SK-N-SH (cell line): ENCODE results near the gene CAMSAP1. TPM values are rescaled to one million over a fixed set of nuclear protein-coding genes. Genes with fewer than 3 reads are reported as not detected.

Source experiments
- CTCF ChIA-PET: fragments of 300-600, 350-600 bp; formaldehyde crosslinking; extraction: SDS; loops from one replicate; lab custom pipeline; 2021; lab: Yijun Ruan, JAX
- POLR2A ChIA-PET: fragments of 350-600 bp; sonication (Branson Sonifier 250); formaldehyde crosslinking; extraction: SDS; loops from one replicate; lab custom pipeline; 2020; ENCODE audit warnings: antibody characterized with exemption, inconsistent platforms; lab: Yijun Ruan, JAX
- DNase-seq: peaks from one replicate; pipeline ENCODE4 v3.0.0; 2012
- H2AFZ ChIP-seq: fragments of 200-600 bp; sonication (generic); 2 replicates; pipeline ENCODE4 v1.8.1; 2016; ENCODE audit warnings: antibody characterized with exemption, mild to moderate bottlenecking, low read depth
- H3F3A ChIP-seq: fragments of 200-600 bp; sonication (generic); replicated peaks from 2 replicates; pipeline ENCODE3; 2016; ENCODE audit warnings: antibody characterized with exemption, mild to moderate bottlenecking; ENCODE audit not compliant: insufficient read depth
- H3K27ac ChIP-seq, 2 experiments: fragments of 200-500 bp in 1 of 2; fragments of 200-600 bp in 1 of 2; sonication (Bioruptor generic) in 1 of 2; sonication (generic), shearing (Covaris generic) in 1 of 2; 2 replicates each; pipeline versions ENCODE4 v1.5.1 to v1.6.1; 2014 to 2016; ENCODE audit warnings: low read depth in 2 of 2, inconsistent platforms in 1 of 2, low read length in 1 of 2, mild to moderate bottlenecking in 1 of 2, mixed read lengths in 1 of 2
- H3K27me3 ChIP-seq: fragments of 200-600 bp; sonication (generic), shearing (Covaris generic); 2 replicates; pipeline ENCODE4 v1.6.1; 2016; ENCODE audit warnings: mixed run types; ENCODE audit not compliant: insufficient read depth
- H3K36me3 ChIP-seq, 2 experiments: fragments of 200-500 bp in 1 of 2; fragments of 200-600 bp in 1 of 2; sonication (Bioruptor generic) in 1 of 2; sonication (generic) in 1 of 2; replicated peaks in 1 of 2; 2 replicates each; pipeline versions ENCODE3 to v1.5.1; 2014 to 2016; ENCODE audit warnings: low read length in 1 of 2, mild to moderate bottlenecking in 1 of 2; ENCODE audit not compliant: insufficient read depth in 2 of 2, control insufficient read depth in 1 of 2
- H3K4me1 ChIP-seq, 2 experiments: fragments of 200-500 bp in 1 of 2; fragments of 200-600 bp in 1 of 2; sonication (Bioruptor generic) in 1 of 2; sonication (generic), shearing (Covaris generic) in 1 of 2; 2 replicates each; pipeline versions ENCODE4 v1.5.1 to v1.6.1; 2014 to 2016; ENCODE audit warnings: low read depth in 1 of 2, low read length in 1 of 2, mixed run types in 1 of 2; ENCODE audit not compliant: insufficient read depth in 2 of 2, control insufficient read depth in 1 of 2
- H3K4me2 ChIP-seq: fragments of 200-600 bp; sonication (generic), shearing (Covaris generic); 2 replicates; pipeline ENCODE4 v1.6.1; 2017; ENCODE audit warnings: mixed run types
- H3K4me3 ChIP-seq, 2 experiments: fragments of 200-500 bp in 1 of 2; fragments of 200-600 bp in 1 of 2; sonication (Bioruptor generic) in 1 of 2; sonication (generic), shearing (Covaris generic) in 1 of 2; 2 replicates each; pipeline versions ENCODE4 v1.5.1 to v1.8.1; 2014 to 2016; ENCODE audit warnings: low read depth in 2 of 2, inconsistent platforms in 1 of 2, low read length in 1 of 2, mild to moderate bottlenecking in 1 of 2, mixed read lengths in 1 of 2, moderate library complexity in 1 of 2
- H3K79me2 ChIP-seq: fragments of 200-600 bp; sonication (generic); 2 replicates; pipeline ENCODE4 v1.8.1; 2017; ENCODE audit warnings: mild to moderate bottlenecking; ENCODE audit not compliant: insufficient read depth
- H3K9ac ChIP-seq: fragments of 200-600 bp; sonication (generic); 2 replicates; pipeline ENCODE4 v1.6.1; 2017; ENCODE audit warnings: mixed run types
- H3K9me2 ChIP-seq: fragments of 200-600 bp; sonication (generic); 2 replicates; pipeline ENCODE4 v1.6.1; 2017; ENCODE audit warnings: mixed run types
- H3K9me3 ChIP-seq: fragments of 200-600 bp; sonication (generic); 2 replicates; pipeline ENCODE4 v1.6.1; 2017; ENCODE audit warnings: mixed run types, mild to moderate bottlenecking, moderate library complexity
- H4K20me1 ChIP-seq: fragments of 200-600 bp; sonication (generic); 2 replicates; pipeline ENCODE4 v1.6.1; 2017; ENCODE audit warnings: mild to moderate bottlenecking, mixed run types; ENCODE audit not compliant: insufficient read depth
- CHD2 ChIP-seq: fragments of 150-350 bp; IDR thresholded peaks from 2 replicates; pipeline ENCODE4 v1.6.1; 2018; ENCODE audit warnings: low read length; ENCODE audit not compliant: partially characterized antibody
- FOXJ3 ChIP-seq: sonication (generic); formaldehyde crosslinking; IDR thresholded peaks from 2 replicates; pipeline ENCODE4 v1.5.1; 2020; ENCODE audit warnings: mild to moderate bottlenecking, missing genetic modification reagents
- GATA2 ChIP-seq: sonication (generic); formaldehyde crosslinking; IDR thresholded peaks from 2 replicates; pipeline ENCODE4 v1.5.0; 2020; ENCODE audit warnings: mild to moderate bottlenecking, missing genetic modification reagents
- NRF1 ChIP-seq: IDR thresholded peaks from 2 replicates; pipeline ENCODE4 v1.6.1; 2012; ENCODE audit warnings: low read depth, mild to moderate bottlenecking, low read length
- POLR2AphosphoS5 ChIP-seq: IDR thresholded peaks from 2 replicates; pipeline ENCODE4 v1.6.1; 2012; ENCODE audit warnings: low read depth, low read length
- SIN3A ChIP-seq: IDR thresholded peaks from 2 replicates; pipeline ENCODE4 v1.6.1; 2012; ENCODE audit warnings: low read depth, mild to moderate bottlenecking, low read length, moderate library complexity, borderline replicate concordance
- SMC3 ChIP-seq: IDR thresholded peaks from 2 replicates; pipeline ENCODE4 v1.6.1; 2012; ENCODE audit warnings: low read depth, low read length, improper control_type of control experiment
- YY1 ChIP-seq: IDR thresholded peaks from 2 replicates; pipeline ENCODE4 v1.4.0; 2012; ENCODE audit warnings: low read depth, mild to moderate bottlenecking
- WGBS: methylation state at CpG from one replicate; pipeline ENCODE4 v1.1.6; 2017; ENCODE audit warnings: low lambda C conversion rate; 5-methylcytosine and 5-hydroxymethylcytosine counted together
- polyA plus RNA-seq, 3 experiments: library from polyadenylated mRNA; depleted of rRNA; stranded (reverse); fragments of >200 nt; gene quantifications; 2 replicates each; pipeline ENCODE4 v1.2.3, GENCODE V29; 2012
- TF ChIP-seq, protein P1 (sequence below): fragments of 200-600 bp; sonication (generic); IDR thresholded peaks from 2 replicates; pipeline ENCODE4 v1.6.1; 2017; ENCODE audit warnings: antibody characterized with exemption, mild to moderate bottlenecking, moderate library complexity
- TF ChIP-seq, protein P2 (sequence below): IDR thresholded peaks from 2 replicates; pipeline ENCODE4 v1.6.1; 2012; ENCODE audit warnings: mild to moderate bottlenecking, low read depth, low read length, moderate library complexity
- TF ChIP-seq, protein P3 (sequence below): fragments of 150-350 bp; IDR thresholded peaks from 2 replicates; pipeline ENCODE4 v1.6.1; 2017; ENCODE audit warnings: antibody characterized with exemption, low read length, low read depth, borderline replicate concordance
- TF ChIP-seq, protein P4 (sequence below): IDR thresholded peaks from 2 replicates; pipeline ENCODE4 v1.4.0; 2012; ENCODE audit warnings: low read depth, borderline replicate concordance
- TF ChIP-seq, protein P5 (sequence below): IDR thresholded peaks from 2 replicates; pipeline ENCODE4; 2012

Gene CAMSAP1
- polyA plus RNA-seq, 1 of the 3 experiments (the other 2 are of a cell fraction) = 8.9 TPM

DNA sequence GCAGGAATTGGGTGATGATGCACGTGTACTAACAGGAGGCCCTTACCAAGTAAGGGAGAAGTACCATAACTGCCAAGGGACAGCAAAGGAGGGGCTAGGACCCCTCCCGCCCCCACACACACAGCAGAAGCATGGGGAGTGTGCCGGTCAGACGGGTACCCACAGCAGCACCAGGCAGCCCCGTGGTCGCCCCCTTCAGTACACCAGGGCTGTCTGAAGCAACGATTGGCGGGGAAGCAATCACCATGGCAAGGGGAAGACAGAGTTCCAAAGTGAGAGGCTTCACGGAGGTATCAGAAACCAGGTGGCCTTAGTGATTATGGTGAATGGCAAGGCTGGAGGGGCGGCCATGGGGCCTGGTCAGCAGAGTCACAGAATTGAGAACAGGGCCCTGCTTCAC lies 72.2 kb downstream of the CAMSAP1 start:
- Histone ChIP-seq H3K27ac (no peak overlapping the region), H3K4me3 (no peak overlapping the region), H3K79me2 (peaks cover 58% of the 10 kb centered on the region), H2AFZ (no peak overlapping the region), H3K4me2 (no peak overlapping the region), H3K4me1 (no peaks in the 10 kb centered on the region), H3F3A (no peaks in the 10 kb centered on the region), H3K9me2 (no peaks in the 10 kb centered on the region), H3K27me3 (no peaks in the 10 kb centered on the region), H4K20me1 (peaks cover 31% of the 10 kb centered on the region), H3K36me3 (no peaks in the 10 kb centered on the region), H3K9me3 (no peaks in the 10 kb centered on the region), H3K9ac (no peak overlapping the region)
- no peak for TF ChIP-seq SIN3A
- TF ChIP-seq GATA2 (CRISPR knock-in tag) = no peak
- TF ChIP-seq, protein P1, sequence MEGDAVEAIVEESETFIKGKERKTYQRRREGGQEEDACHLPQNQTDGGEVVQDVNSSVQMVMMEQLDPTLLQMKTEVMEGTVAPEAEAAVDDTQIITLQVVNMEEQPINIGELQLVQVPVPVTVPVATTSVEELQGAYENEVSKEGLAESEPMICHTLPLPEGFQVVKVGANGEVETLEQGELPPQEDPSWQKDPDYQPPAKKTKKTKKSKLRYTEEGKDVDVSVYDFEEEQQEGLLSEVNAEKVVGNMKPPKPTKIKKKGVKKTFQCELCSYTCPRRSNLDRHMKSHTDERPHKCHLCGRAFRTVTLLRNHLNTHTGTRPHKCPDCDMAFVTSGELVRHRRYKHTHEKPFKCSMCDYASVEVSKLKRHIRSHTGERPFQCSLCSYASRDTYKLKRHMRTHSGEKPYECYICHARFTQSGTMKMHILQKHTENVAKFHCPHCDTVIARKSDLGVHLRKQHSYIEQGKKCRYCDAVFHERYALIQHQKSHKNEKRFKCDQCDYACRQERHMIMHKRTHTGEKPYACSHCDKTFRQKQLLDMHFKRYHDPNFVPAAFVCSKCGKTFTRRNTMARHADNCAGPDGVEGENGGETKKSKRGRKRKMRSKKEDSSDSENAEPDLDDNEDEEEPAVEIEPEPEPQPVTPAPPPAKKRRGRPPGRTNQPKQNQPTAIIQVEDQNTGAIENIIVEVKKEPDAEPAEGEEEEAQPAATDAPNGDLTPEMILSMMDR = no peak
- TF ChIP-seq FOXJ3 (CRISPR knock-in tag) = no peak
- no peak for TF ChIP-seq NRF1
- TF ChIP-seq, protein P2, sequence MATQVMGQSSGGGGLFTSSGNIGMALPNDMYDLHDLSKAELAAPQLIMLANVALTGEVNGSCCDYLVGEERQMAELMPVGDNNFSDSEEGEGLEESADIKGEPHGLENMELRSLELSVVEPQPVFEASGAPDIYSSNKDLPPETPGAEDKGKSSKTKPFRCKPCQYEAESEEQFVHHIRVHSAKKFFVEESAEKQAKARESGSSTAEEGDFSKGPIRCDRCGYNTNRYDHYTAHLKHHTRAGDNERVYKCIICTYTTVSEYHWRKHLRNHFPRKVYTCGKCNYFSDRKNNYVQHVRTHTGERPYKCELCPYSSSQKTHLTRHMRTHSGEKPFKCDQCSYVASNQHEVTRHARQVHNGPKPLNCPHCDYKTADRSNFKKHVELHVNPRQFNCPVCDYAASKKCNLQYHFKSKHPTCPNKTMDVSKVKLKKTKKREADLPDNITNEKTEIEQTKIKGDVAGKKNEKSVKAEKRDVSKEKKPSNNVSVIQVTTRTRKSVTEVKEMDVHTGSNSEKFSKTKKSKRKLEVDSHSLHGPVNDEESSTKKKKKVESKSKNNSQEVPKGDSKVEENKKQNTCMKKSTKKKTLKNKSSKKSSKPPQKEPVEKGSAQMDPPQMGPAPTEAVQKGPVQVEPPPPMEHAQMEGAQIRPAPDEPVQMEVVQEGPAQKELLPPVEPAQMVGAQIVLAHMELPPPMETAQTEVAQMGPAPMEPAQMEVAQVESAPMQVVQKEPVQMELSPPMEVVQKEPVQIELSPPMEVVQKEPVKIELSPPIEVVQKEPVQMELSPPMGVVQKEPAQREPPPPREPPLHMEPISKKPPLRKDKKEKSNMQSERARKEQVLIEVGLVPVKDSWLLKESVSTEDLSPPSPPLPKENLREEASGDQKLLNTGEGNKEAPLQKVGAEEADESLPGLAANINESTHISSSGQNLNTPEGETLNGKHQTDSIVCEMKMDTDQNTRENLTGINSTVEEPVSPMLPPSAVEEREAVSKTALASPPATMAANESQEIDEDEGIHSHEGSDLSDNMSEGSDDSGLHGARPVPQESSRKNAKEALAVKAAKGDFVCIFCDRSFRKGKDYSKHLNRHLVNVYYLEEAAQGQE = no peak
- no peak for TF ChIP-seq SMC3
- TF ChIP-seq POLR2AphosphoS5 = no peak
- no peak for TF ChIP-seq CHD2
- TF ChIP-seq, protein P3, sequence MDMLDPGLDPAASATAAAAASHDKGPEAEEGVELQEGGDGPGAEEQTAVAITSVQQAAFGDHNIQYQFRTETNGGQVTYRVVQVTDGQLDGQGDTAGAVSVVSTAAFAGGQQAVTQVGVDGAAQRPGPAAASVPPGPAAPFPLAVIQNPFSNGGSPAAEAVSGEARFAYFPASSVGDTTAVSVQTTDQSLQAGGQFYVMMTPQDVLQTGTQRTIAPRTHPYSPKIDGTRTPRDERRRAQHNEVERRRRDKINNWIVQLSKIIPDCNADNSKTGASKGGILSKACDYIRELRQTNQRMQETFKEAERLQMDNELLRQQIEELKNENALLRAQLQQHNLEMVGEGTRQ = no peak
- no peak for TF ChIP-seq YY1
- TF ChIP-seq, protein P4, sequence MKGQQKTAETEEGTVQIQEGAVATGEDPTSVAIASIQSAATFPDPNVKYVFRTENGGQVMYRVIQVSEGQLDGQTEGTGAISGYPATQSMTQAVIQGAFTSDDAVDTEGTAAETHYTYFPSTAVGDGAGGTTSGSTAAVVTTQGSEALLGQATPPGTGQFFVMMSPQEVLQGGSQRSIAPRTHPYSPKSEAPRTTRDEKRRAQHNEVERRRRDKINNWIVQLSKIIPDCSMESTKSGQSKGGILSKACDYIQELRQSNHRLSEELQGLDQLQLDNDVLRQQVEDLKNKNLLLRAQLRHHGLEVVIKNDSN = no peak
- TF ChIP-seq, protein P5, sequence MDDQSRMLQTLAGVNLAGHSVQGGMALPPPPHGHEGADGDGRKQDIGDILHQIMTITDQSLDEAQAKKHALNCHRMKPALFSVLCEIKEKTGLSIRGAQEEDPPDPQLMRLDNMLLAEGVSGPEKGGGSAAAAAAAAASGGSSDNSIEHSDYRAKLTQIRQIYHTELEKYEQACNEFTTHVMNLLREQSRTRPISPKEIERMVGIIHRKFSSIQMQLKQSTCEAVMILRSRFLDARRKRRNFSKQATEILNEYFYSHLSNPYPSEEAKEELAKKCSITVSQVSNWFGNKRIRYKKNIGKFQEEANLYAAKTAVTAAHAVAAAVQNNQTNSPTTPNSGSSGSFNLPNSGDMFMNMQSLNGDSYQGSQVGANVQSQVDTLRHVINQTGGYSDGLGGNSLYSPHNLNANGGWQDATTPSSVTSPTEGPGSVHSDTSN = no peak
- no peak for DNase-seq
- 88% methylated on average over 10 of the region's 10 CpGs for WGBS
- POLR2A ChIA-PET = no interaction called here
- CTCF ChIA-PET = no interaction called here
